Fibroblast of skin of scalp (primary cell): ENCODE data around the gene EBF3.

Experiments used
- DNase-seq: peaks from one replicate; pipeline ENCODE4 v3.0.0-alpha.2; 2013

Gene EBF3

DNA sequence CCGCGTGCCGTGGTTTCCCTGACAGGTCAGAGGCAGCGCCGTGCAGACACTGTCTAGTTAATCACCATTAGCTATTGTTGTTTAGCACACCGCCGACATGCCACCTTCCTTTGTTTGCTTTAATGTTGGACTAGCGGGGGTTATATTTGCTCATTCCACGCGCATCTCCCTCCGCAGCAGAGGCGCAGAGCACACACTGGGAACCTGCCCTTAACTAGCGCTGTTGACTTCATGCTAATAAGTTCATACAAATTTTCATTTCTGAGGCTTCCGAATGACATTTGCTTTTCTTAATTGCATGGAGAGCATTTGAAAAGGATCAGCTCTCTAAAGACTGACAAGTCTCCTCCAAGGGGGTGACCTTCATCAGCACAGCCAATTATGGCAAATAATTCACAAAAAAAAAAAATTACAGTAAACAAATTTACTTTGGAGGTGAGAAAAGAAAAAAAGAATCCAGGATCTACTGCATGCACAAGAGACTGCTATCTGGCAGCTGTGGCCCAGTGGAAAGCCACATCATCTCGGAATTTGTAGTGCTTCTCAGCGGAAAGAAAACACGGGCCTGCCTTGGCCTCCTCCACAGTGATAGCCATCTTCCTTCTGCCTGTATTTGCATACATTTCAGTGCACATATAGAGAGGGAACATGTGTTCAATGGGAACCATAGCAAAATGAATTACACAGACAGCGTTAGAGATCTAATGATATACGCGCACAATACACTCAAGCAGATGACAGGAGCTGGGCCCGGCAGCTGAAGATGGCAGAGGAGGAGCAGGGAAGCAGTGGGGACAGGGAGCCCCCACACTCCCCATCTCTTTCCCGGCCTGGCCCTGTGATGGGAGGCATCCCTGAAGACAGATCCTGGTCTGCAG, 94.2 kb downstream of the EBF3 start:
- no peak for DNase-seq

DNA sequence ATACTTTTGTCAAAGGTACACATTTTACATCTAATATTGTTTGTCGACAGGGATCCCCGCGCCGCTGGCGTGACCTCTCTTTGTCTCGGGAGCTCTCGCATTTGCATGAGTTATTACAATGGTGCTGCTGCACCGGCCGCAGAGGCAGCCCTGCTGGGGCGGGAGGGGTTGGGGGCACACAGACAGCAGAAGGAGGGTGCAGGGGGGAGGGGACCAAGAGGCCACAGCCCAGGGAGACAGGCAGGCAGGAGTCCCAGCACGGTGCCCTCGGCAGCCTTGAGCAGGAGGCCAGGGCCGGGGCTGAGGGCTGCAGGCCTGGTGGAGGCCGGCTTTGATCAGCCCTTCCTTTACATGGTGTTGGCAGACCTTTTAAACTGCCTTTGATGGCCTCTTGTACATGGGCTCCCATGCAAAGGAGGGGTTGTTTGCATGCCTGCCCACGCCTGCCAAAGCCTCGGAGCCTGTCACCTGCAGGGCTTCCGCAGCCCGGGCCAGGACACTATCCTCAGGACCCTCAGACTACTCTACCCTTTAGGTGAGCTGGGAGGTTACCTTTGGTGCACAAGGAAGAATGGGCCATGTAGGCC, 95.5 kb downstream of the EBF3 start:
- no peak for DNase-seq

DNA sequence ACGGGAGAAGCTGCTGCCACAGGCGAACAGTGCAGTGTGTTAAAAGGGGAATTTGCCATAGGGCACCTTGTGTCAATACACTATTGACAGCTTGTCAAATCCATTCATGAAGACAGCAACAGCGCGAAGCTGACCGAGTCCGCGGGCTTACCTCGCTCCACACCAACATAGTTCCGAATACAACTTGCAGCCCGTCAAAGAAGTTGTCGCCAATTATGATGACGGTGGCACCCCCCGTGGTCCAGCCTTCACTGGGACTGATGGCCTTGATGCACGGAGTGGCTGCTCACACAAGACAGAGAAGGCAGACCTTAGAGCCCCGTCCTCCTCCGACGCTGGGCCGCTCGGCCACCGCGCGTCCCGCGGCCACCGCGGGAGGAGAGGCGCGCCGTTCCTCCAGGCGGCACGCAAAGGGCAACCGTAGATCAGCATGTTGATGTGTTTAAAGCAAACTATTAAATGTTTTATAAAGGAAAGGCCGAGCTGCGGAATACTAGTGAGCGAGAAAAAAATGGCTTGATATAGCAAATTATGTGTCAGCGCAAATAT, 96.4 kb downstream of the EBF3 start:
- DNase-seq, result no peak

DNA sequence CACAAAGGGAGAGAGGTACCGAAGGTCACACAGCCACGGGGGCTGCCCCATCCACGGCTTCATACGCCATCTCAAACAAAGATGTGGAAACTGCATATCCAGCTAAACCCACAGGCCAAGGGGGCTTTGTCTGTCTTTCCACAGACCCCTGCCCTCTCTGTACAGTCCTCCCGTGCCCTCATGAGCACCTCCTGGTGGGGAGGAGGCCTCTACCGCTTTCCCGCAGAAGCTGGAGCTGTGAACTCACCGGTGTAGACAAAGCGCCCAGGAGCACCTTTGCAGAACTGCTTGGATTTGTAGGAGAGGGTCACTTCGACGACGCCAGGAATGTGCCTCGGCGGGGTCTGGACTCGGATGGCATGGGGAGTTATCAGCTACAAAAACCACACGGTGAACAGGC, 97.2 kb downstream of the EBF3 start:
- DNase-seq, result no peak

DNA sequence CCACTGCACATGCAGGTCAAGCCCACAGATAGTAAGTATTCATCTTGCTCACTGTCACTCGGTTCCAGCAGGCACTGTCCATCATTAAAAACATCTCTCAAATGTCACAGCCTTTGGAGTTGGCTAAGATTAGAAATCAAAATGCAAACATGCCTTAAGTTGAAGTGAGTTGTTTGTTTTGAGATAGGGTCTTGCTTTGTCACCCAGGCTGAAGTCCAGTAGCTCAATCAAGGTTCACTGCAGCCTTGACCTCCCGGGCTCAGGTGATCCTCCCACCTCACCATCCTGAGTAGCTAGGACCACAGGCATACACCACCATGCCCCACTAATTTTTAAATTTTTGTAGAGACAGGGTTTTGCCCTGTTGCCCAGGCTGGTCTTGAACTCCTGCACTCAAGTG, 98.1 kb downstream of the EBF3 start:
- DNase-seq, result no peak

DNA sequence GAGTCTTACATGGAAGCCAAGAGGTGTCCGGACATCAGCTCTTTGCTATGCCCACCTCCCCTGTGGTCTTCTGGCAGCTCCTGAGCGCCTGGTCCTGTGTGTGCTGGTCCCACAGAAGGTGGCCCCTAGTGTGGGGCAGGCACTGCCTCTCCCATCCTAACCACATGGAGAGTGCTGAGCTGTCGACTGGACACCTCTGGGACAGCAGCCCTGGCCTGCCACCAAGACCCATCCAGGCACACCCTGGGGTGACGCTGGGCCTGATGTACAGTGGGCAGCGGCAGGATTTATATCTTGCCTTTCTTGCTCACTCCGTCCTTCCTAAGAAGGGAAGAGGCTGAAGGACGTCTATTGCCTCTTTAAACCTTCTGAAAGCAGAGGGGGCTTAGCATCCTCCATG, 98.7 kb downstream of the EBF3 start:
- no peak for DNase-seq

DNA sequence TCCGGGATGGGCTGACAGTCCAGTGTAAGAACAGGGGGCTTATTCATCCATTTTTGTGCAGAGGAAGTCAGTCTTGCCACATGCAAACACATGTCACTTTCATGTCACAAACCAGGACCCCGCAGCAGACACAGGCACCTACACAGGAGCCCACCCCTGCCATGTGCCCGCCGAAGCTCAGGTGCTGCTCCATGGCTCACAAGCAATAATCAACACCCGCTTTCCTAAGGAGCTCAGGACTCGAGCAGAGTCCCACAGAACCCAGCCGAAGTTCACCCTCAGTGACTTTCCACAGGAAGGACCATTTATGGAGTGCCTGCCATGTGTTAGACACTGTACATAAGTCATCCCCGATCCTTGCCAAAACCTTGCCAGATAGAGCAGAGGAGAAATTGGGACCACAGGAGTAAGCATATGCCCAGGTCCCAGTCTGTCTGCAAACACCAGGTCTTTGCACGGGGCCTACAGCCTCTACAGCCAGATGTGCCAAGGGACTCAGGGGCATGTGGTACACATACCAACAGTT, 99.4 kb downstream of the EBF3 start:
- no peak for DNase-seq

DNA sequence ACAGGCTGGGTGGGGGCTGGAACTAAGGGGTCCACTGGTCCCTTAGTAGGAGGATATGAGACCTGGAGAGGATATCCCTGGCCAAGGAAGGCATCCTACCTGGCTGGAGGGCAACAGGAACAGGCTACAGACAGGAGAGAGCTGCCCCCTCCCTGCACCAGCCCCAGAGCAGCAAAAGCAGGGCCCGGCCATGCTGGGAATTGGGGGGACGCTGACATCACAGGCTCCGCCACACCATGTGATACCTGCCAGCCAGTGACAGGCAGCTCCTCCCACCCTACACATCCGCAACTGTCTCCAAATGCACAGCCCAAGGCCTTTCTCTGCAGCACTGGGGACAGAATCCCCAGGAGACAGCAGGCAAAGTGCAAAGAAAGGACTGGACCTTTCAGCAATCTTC, 100.0 kb downstream of the EBF3 start:
- DNase-seq, result no peak

DNA sequence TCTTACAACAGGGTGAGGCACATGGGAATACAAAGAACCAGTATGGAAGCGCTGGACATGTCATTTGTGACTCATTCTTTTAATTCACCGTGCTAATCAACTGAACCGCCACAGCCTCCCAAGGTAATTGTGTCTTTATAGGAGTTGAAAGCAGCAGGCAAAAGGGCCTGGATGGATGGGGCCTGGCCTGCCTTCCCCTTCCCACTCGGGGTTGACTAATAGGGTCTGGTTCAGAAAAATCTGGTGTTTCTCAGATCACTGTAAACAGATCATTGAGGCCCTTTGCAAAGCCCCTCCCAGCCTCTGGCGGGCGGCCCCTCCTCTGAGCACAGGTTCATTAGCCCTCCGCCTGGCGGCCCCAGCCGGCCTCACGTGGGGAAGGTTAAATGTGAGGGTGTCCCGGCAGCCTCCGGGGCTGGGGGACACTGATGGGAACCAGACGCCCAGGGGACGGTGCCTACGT, 100.8 kb downstream of the EBF3 start:
- DNase-seq, result no peak

DNA sequence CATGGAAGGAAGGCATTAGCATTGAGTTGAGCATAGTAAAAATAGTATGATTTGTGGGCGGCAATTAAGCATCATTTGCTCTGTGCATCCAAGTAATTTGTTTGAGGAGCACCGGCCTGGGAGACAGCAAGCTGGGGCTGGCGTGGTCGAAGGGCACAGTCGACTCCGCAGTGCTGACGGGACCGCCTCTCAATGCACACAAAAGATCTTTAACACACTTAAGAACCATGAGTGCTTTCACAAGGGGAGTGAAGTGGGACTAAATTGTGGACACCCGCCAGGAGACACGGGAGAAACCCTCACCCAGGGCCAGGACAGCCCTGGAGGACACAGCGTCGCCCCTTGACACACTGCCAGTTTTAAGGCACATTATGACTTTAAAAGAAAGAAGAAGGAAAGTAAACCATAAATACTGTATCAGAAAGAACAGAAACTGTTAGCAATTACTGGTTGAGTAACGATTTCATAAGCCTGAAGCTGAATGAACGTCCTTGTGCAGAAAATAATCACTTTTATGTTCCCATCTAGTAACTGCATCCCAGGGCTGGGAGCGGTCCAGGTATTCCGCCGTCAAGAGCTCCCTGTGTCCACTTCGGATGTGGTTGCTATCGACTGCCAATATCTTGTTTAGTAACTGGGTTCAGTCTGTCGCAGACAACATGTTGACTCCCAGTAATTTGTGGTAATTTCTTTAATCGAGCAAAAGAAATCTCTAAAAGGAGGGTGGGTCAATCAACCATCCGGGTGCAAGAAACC, 102.1 kb downstream of the EBF3 start:
- no peak for DNase-seq

DNA sequence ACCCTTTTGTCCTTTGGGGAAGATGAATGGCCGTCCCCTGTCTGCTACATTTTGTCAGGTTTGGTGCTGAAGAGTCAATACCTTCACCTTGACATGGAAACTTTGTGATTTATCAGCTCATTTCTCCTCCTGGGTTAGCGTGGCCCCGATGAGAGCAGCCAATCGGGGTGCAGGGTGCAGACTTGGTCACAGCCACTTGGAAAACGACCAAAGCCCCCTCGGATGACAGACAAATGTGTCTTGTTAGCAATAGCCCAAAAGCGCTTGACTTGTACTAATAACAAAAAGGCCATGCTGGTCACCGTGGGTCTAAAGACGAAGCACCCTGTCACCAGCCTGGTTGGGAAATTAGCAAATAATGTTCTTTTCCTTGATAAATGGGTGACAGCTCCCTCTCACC, 103.7 kb downstream of the EBF3 start:
- no peak for DNase-seq

DNA sequence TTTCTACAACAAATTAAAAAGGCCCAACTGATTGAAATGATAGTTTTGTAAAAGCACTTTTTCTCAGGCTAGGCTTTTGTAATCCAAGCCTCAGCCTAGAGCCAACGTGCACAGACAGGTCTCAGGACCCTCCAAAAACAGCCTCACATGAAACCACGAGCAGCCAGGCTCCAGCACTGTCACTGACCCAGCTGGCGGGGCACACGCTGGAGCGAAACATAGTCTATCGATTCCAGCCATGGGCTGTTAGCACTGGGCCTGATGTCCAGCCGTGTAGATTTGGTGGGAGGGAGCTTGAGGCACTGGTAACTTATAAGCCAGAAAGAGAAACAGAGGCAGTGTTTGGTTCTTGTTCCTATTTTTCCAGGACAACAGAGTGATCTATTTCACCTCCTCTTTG, 104.5 kb downstream of the EBF3 start:
- DNase-seq, result no peak

DNA sequence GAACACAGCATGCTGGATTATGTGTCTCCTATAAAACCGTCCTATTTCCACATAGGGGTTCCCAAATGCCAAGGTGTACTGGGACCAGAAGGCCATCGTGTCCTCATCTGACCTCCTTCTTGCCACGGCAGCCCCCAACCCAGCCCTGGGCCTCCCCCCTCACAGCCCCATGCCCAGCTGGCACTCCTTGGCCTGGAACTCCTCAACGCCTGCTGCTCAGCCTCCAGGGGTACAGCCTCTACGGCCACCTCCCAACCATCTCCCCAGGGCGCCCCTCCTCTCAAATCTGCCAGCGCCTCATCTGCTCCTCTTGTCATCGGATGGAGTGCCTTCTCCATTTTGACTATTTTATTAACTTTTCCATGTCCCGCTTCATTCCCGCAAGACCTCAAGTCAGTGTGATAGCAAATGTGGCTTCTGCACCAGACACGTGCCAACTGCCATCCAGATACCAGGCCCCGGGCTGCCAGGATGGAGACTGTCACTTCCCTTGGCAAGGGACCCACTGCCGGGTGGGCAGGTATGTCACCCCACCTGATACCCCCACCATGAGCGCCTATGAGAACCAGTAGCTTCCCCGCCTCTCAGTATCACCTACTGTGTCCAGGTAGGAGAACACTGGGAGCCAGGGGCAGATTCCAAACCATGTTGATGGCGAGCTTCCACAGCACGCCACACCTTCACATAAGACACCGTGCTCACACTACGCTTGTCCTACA, 106.7 kb downstream of the EBF3 start:
- no peak for DNase-seq

DNA sequence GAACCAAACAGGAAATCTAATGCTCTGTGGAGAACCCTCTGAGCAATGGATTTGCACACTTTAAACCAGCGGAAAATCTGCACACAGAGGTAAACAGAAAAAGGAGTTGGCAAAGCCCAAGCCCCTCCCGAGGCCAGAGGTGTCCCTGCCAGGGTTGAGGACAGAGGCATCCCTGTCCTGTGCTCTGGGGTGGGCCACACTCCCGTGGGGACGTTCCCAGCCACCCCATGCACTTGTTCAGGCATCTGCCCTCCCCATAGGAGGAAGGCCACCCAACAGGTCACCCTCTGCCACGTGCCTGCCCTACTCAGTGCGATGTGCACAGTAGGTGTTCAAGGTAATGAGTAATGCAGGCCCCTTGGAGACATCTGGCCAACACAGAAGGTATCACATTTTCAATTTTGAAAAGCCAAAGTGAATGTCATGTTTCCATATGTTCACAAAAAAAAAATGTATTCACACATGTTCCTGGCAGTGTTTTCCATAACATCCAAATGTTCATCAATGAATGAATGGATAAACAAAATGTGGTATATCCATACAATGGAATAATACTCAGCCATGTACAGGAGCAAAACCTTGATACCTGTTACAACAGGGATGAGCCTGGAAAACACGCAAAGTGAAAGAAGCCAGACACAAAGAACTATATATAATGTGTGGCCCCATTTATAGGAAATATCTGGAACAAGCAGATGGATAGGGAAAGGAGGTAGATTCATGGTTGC, 108.1 kb downstream of the EBF3 start:
- no peak for DNase-seq

DNA sequence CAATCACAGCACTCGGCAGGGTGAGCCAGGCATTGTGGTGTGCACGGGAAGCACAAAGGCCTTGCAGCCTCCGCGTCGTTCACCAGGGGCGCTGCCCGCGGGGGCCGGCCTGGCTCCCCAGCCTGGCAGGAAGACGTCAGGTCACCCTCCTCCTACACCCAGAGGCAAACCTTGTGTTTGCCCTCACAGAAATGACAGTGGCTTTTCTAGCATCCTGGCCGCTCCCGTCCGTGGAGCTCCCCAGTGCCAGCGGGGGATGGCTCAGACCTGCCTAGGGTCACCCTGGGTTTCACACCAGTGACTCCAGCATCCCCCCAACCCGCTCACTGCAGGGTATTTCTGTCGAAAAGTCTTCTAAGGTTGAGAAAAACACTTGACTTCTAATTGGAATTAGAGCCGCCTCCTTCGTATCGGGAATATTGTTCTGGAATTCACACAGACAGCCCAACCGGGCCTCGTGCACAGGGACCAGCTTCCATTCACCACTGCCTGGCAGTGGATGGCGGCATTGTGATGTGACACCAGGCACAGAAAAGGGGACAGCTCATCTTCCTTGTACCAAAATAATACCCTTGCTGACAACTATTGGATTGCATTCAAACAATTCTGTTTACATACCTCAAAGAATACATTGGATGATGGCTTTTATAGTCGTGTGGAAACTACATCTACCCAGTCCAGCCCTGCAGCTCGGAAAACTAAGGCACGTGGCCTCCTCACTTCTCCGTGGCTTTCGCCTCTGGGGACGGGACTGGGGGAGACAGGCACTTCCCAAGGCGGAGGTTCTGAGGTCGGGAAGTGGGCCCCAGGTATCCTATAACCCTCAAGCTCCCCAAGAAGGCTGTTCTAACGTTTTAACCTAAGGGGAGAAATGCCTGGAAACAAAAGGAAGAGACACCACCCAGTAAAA, 109.0 kb downstream of the EBF3 start:
- DNase-seq, result no peak

DNA sequence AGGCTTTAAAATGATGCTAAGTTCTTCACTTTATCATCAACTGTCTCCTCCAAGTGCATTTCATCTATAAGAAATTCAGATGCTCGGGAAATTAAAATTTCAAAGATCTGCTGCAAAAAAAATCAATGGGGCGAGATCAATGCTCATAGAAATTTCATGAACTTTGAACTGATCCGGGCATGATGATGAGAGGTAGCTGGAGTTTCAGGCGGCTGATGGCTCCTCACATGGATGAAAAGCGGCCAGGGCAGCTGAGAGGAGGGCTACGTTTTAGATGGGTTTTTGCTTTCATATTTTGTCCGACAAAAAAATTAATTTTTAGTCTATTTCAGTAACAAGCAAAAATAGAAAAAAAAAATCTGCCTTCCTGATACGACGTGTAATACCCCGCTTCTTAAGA, 109.9 kb downstream of the EBF3 start:
- DNase-seq, result no peak

DNA sequence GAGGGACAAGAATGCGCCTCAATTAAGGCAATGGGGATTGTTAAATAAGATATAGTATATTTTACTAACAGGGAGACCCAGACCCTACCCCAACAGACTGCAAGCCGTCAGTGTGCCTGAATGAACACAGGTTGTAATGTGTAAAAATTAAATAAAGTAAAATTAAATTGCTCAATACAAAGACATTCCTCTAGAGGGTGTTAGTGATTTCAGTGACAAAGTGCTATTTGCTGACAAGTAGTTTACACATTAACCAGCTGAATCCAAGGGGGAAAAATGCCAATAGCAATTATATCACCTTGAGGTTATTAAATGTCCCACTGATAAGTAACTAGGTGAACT, 110.5 kb downstream of the EBF3 start:
- DNase-seq, result peak; percentile 12

DNA sequence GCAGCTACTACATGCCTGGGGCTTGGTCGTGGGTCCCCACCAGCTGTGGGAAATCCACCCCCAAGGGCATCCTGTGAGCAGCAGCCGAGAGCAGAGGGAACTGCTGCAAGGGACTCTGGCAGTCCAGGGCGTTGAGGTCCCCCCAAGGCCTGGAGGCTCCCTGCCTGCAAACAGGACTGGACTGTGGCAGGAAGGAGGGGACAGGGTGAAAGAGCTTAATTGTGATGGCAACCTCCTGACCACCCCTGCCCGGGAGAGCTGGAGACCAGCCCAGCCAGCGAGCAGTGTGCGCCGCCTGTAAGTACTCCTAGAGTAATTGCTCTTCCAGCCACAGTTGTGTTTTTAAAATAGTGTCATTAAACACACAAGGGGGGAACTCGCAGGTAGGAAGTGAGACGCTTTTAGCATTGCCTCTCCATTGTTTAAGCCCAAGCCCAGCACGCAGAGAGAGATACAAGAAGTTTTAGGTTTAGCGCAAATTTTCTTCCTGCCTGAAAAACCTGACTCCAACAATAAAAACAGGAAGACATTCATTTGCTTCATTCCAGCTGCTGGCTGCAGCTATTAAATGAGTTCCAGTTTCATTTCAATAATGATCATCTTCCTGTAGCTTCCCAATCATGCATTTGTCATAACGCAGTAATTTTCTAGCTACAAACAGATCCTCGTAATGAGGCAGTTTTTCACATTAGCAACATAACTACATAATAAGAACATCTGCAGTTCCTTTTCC, 111.1 kb downstream of the EBF3 start:
- DNase-seq, result no peak

DNA sequence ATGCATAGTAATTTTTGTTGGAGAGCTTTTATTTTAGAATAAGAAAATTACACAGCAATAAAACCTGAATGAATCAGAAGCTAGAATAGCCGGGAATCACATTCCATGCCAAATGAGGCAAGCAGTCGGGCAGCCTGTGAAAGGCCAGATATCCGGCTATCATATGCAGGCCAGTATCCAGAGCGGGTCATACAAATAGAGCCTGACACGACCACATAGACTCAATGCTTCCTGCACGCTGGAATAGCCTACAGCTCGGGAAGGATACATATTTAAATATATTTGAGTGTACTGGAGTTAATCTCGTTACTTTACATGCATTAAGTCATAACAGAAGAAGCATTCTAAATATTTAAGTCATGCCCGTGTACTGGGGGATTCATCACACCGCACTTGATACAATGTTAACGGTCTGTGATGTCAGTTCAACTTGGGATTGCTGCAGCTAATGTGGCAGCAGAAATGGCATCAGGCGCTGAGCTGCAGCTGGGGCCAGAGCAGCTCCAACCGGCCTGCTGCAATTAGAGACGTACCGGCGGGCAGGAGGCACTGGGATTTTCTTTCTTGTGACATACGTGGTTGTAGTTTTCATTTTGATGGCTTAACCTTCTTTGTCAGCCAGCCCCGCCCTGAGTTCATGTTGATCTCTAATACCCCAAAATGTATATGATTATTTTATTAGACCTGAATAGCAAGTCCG, 112.0 kb downstream of the EBF3 start:
- DNase-seq, result no peak
